GM21423 (cell line): ENCODE measurements around the gene MYO1C.
"Not testable (repeated sequence)": the region's sequence is repeated elsewhere in the genome, so short reads cannot be mapped to it uniquely, and the experiment has no call there.

ENCODE experiments used
- ATAC-seq: cut with Tn5 transposase; IDR thresholded peaks from one replicate; pipeline ENCODE4 v1.9.1; 2021; ENCODE audit warnings: mild to moderate bottlenecking, moderate library complexity; ENCODE audit not compliant: unreplicated experiment

The MYO1C gene

DNA sequence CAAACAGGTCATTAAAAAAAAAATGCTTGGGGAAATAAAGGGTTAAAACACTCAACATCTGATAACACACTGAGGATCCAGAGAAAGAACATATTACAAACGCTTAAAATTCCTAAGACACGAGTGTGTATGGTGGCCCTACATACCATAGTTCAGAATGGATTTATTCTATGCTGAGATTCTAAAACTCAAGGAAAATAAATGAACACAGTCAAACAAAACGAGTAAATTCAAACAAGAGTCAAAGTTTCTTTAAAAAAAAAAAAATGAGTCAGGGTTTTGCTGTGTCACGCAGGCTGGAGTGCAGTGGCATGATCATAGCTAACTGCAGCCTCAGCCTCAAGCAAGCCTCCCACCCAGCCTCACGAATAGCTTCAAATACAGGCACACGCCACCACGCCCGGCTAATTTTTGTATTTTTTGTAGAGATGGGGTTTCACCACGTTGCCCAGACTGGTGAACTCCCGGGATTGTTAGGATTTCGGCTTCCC, 53.8 kb downstream of the MYO1C start:
- no peak for ATAC-seq

- no peak for ATAC-seq
Measured at GRCh38 chr17:1435326-1435725, 57.2 kb downstream of the MYO1C start.

DNA sequence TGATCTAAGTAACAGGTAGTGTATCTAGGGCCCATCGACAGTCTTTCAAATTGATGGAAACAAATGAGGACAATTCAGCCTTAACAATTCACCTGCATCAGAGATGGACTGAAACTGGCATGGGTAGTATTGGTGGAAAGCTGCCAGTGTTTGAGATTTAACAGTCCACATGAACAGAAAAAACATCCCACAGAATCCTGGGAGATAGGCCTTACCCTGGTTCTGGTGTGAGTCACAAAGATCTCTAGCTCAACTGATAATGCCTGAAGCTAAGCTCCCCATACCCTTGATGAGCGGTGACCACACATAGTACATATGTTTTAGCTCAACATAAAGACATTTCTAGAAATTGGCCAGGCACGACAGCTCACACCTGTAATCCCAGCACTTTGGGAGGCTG, 58.3 kb downstream of the MYO1C start:
- ATAC-seq, result no peak

DNA sequence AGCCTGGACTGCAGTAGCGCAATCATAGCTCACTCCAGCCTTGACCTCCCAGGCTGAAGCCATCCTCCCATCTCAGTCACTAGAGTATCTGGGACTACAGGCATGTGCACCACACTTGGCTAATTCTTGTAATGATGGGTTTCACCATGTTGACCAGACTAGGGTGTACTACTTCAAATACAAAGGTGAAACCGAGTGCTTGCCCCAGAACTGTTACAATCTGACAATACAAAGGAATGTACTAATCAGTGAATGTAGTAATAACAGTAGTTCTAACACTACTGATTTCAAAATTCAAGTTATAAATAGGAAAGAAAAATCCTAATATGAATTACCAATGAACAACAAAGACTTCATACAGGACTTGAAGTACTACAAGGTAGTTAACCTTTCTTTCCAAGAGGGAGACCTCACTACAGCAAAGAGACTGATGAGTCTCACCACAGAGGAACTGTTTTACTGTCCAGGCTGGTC, 60.8 kb downstream of the MYO1C start:
- no peak for ATAC-seq

DNA sequence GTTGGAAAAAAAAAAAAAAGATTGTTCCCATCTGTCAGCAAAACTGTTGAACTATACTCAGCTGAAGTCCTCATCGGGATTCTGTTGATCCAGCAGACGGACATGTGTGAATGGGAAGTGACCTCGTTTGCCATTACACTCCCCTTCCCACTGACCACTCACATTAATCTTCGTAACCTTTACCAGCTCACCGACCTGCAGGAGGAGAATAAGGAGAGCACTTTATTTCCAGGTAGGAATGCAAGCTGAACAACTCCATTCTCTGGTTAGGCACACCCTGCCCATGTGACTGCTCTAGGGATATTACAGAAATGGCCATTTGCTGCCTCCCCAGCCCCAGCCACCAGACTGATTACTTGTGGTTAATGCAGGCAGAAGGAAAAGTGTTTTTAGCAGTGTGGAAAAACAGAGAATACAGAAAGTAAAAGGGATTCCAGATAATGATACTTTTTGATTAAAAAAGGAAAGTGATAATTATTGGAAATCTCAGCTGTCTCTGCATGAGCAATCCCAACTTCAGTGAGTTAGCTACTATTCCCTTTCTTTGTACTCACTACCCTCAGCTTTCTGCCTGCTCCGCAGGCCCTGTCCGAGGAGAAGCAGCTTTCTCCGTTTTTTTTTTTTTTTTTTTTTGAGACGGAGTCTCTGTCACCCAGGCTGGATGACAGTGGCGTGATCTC, 68.9 kb downstream of the MYO1C start:
- ATAC-seq, result no peak

- ATAC-seq, result no peak
Measured at GRCh38 chr17:1422885-1423284, 69.6 kb downstream of the MYO1C start.

DNA sequence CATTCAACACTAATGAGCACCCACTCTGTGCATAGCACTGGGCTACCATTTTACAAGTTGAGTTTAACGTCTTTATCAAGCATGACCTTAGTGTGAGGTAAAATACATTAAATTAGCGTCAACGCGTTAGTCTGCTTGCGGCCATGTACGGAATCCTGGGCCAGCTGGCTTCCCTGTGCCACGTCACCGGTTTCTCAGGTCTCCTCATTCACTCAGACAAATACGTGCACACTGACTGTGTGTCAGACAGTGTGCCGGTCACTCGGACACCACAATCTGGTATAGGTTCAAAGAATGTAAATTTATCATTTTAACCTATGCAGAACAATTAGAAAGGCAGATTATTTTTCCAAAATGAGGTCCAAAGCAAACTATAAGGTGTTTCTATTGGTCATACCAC, 71.0 kb downstream of the MYO1C start:
- ATAC-seq, result no peak

DNA sequence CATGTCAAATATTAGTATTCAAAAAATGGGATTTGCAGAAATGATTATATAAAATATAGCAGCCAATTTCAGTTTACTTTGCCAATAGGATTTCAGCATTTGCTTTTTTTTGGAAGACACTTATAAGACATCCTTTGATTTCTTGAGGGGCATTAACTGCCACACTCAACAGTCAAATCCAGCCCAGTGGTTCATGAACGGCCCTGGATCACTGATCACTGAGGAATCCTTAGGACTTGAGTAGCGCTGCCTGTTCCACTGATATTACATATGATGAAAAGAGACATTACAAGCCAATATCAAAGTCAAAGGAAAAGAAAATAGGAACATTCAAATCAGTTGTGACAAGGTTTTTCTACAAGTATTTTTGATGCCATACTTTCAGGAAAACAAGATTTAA, 71.5 kb downstream of the MYO1C start:
- no peak for ATAC-seq

DNA sequence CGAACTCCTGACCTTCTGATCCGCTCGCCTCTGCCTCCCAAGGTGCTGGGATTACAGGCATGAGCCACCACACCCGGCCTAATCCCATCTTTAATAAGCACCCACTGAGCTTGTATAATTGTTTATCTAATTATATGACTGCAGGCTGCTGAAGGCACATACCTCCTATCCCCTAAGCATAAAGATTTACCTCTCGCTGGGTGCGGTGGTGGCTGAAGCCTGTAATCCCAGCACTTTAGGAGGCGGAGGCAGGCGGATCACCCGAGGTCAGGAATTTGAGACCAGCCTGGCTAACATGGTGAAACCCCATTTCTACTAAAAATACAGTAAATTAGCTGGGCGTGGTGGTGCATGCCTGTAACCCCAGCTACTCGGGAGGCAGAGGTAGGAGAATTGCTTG, 72.3 kb downstream of the MYO1C start:
- ATAC-seq, result no peak

GRCh38 chr17:1418476-1418875, 74.0 kb downstream of the MYO1C start:
- not testable (repeated sequence) for ATAC-seq

DNA sequence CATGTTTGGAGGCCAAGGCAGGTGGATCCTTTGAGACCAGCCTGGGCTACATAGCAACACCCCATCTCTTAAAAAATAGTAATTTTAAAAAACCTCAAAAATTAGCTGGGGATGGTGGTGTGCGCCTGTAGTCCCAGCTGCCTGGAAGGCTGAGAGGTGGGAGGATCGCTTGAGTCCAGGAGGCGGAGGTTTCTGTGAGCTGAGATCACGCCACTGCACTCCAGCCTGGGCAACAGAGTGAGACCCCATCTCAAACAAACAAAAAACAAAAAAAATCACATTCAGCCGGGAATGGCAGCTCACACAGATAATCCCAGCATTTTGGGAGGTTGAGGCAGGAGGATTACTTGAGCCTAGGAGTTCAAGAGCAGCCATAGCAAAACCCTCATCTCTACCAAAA, 76.1 kb downstream of the MYO1C start:
- ATAC-seq, result no peak

DNA sequence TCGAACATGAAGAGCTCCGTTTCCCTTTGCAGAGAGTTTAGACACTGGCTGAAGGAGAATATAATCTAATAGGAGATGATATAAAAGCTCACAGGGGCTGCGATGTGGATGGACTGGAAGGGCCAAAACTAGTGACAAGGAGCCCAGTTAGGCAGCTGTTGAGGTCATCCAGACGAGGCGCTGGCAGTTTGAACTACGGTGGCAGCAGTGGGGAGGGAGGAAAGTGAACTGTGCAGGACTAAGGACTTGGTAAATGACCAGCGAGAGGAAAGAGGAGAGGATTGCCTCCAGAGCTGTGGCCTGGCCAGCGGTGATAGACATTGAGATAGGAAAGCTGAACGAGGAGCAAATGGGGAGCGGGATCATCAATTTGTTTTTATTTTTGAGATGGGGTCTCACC, 77.9 kb downstream of the MYO1C start:
- no peak for ATAC-seq
